Natural killer cell (primary cell): Measurements from ENCODE around the gene KDM1A. TPM values are rescaled to one million over a fixed set of nuclear protein-coding genes. Genes with fewer than 3 reads are reported as not detected.

Source experiments
- ATAC-seq, 3 donors: fragments of 150-1000 bp in 2 of 3; fragments of 200-7000 bp in 1 of 3; cut with Tn5 transposase; 1 replicate in 1 of 3; 2 replicates in 2 of 3; pipeline ENCODE4 v1.10.0; 2021; ENCODE audit warnings: mild to moderate bottlenecking in 2 of 3, moderate library complexity in 2 of 3
- DNase-seq, 2 donors: peaks; one replicate each; pipeline versions ENCODE4 v3.0.0 to v3.0.0-alpha.2; 2013 to 2021; ENCODE audit warnings: mixed read lengths in 1 of 2
- H3K27ac ChIP-seq: one replicate; pipeline ENCODE4 v1.5.1; 2013; ENCODE audit warnings: mild to moderate bottlenecking, low read length
- H3K27me3 ChIP-seq: one replicate; pipeline ENCODE4 v1.6.1; 2013; ENCODE audit warnings: low read length; ENCODE audit not compliant: control insufficient read depth, insufficient read depth
- H3K36me3 ChIP-seq: one replicate; pipeline ENCODE4 v1.6.1; 2013; ENCODE audit warnings: low read length; ENCODE audit not compliant: control insufficient read depth, insufficient read depth
- H3K4me1 ChIP-seq: one replicate; pipeline ENCODE4 v1.6.1; 2013; ENCODE audit warnings: low read length; ENCODE audit not compliant: control insufficient read depth, insufficient read depth
- H3K4me3 ChIP-seq: one replicate; pipeline ENCODE4 v1.5.1; 2013; ENCODE audit warnings: low read length
- H3K9me3 ChIP-seq: one replicate; pipeline ENCODE4 v1.6.1; 2013; ENCODE audit warnings: low read length; ENCODE audit not compliant: control insufficient read depth, insufficient read depth
- H3K27ac Mint-ChIP-seq, 2 donors: one replicate each; pipeline ENCODE4 v1.8.0; 2022; ENCODE audit warnings: mild to moderate bottlenecking in 2 of 2, mixed read lengths in 2 of 2, moderate library complexity in 1 of 2
- H3K27me3 Mint-ChIP-seq, 2 donors: one replicate each; pipeline ENCODE4 v1.8.0; 2022; ENCODE audit warnings: low read depth in 2 of 2, mixed read lengths in 2 of 2
- H3K36me3 Mint-ChIP-seq: one replicate; pipeline ENCODE4 v1.8.0; 2022; ENCODE audit warnings: mixed read lengths
- H3K4me1 Mint-ChIP-seq, 2 donors: one replicate each; pipeline ENCODE4 v1.8.0; 2022; ENCODE audit warnings: mixed read lengths in 2 of 2
- H3K4me3 Mint-ChIP-seq: one replicate; pipeline ENCODE4 v1.8.0; 2022; ENCODE audit warnings: mild to moderate bottlenecking, moderate library complexity, mixed read lengths
- H3K9me3 Mint-ChIP-seq, 2 donors: one replicate each; pipeline ENCODE4 v1.8.0; 2022; ENCODE audit warnings: mixed read lengths in 2 of 2
- CTCF ChIP-seq: fragments of 200-600 bp; IDR thresholded peaks from one replicate; pipeline ENCODE4 v1.8.0; 2022; ENCODE audit warnings: antibody characterized with exemption
- WGBS: methylation state at CpG from one replicate; pipeline ENCODE4 v1.1.7; 2013; ENCODE audit warnings: missing lambda C conversion rate; ENCODE audit not compliant: insufficient coverage; 5-methylcytosine and 5-hydroxymethylcytosine counted together
- intact Hi-C: fragments of 100-400 bp; cut with micrococcal nuclease; formaldehyde crosslinking; loops from one replicate; pipeline ENCODE4 v1.14.2; 2022
- total RNA-seq, 4 donors: library from RNA; stranded (reverse); fragments of 120-200 nt in 1 of 4; gene quantifications; one replicate each; pipeline versions ENCODE4 v1.2.3 to v1.2.4, GENCODE V29; 2013 to 2022

The KDM1A gene
- 10 to 100 TPM; 33.0 to 45.4 (median 43.8) TPM for total RNA-seq
- 57.8 TPM for total RNA-seq (2013)

- H3K27me3 Mint-ChIP-seq = no peaks in the 10 kb centered on the region
- TF ChIP-seq CTCF = no peak
- peak within 1 kb of the TSS; percentile 90 for H3K4me3 ChIP-seq
- H3K36me3 ChIP-seq = no peaks in the 10 kb centered on the region
- H3K9me3 Mint-ChIP-seq = peaks cover 0 to 2% of the 10 kb centered on the region in 2 donors
- H3K27me3 ChIP-seq = no peaks in the 10 kb centered on the region
- H3K27ac Mint-ChIP-seq = peak within 1 kb of the TSS; percentile 87 to 94
- ATAC-seq (peak; percentile 94 to 99 (median 98)), DNase-seq (peak; percentile 93 to 95)
- no peaks in the 10 kb centered on the region for H3K9me3 ChIP-seq
- peak within 1 kb of the TSS; percentile 96 for H3K4me3 Mint-ChIP-seq
- intact Hi-C loops = no loop called here
- under 1% methylated on average over 85 of the region's 85 CpGs for WGBS
- H3K27ac ChIP-seq = peak within 1 kb of the TSS; percentile 70
- no peaks in the 10 kb centered on the region for H3K36me3 Mint-ChIP-seq
- H3K4me1 ChIP-seq = peaks cover 11% of the 10 kb centered on the region
- H3K4me1 Mint-ChIP-seq = peaks cover 45 to 56% of the 10 kb centered on the region in 2 donors
Observed at GRCh38 chr1:23019094-23019862, at the start of gene KDM1A. TSS of gene KDM1A (plus strand) at chr1:23019468. CDS start at chr1:23019597, 129 bp downstream.

- Histone ChIP-seq H3K27ac (no peak overlapping the region), H3K36me3 (no peaks in the 10 kb centered on the region), H3K27me3 (peaks cover 5% of the 10 kb centered on the region), H3K4me3 (no peak overlapping the region), H3K4me1 (no peaks in the 10 kb centered on the region), H3K9me3 (no peaks in the 10 kb centered on the region)
- intact Hi-C loops = no loop called here
- Mint-ChIP-seq H3K27me3 (peaks cover 42 to 57% of the 10 kb centered on the region in 2 donors), H3K36me3 (no peaks in the 10 kb centered on the region), H3K4me1 (no peaks in the 10 kb centered on the region), H3K4me3 (no peak overlapping the region), H3K27ac (no peak overlapping the region), H3K9me3 (no peaks in the 10 kb centered on the region)
- WGBS = 94% methylated on average over 2 of the region's 2 CpGs
- ATAC-seq (no peak), DNase-seq (no peak)
- TF ChIP-seq CTCF = no peak
Observed at GRCh38 chr1:22970096-22970495, 49.2 kb upstream of the KDM1A start.

- Histone ChIP-seq H3K36me3 (no peaks in the 10 kb centered on the region), H3K9me3 (no peaks in the 10 kb centered on the region), H3K27me3 (peaks cover 5% of the 10 kb centered on the region), H3K4me1 (no peaks in the 10 kb centered on the region), H3K4me3 (no peak overlapping the region), H3K27ac (no peak overlapping the region)
- ATAC-seq (no peak), DNase-seq (no peak)
- intact Hi-C loops = no loop called here
- H3K27ac Mint-ChIP-seq = no peak overlapping the region
- no peaks in the 10 kb centered on the region for H3K4me1 Mint-ChIP-seq
- H3K4me3 Mint-ChIP-seq = no peak overlapping the region
- no peak for TF ChIP-seq CTCF
- no peaks in the 10 kb centered on the region for H3K9me3 Mint-ChIP-seq
- H3K27me3 Mint-ChIP-seq = peaks cover 42 to 59% of the 10 kb centered on the region in 2 donors
- H3K36me3 Mint-ChIP-seq = no peaks in the 10 kb centered on the region
- WGBS = 73% methylated on average over 3 of the region's 3 CpGs
Observed at GRCh38 chr1:22971161-22971560, 48.1 kb upstream of the KDM1A start.
